ENCODE results near the gene ZKSCAN2.

ZKSCAN2 gene

GRCh38 chr16:25228372-25228771 lies 29.3 kb downstream of the ZKSCAN2 start:
- POLR2A ChIA-PET: no interaction called here
- CTCF ChIA-PET: no interaction called here
- TF ChIP-seq FOXK2 (IDR thresholded peaks at IDR 0.05): no peak
- TF ChIP-seq L3MBTL2 (conservative IDR thresholded peaks at IDR 0.05): no peak
- TF ChIP-seq SP1 (IDR thresholded peaks at IDR 0.05): no peak
- no peak for TF ChIP-seq ZNF384 (IDR thresholded peaks at IDR 0.05)
- no peak for TF ChIP-seq CTBP1 (IDR thresholded peaks at IDR 0.05; ENCODE audit: borderline replicate concordance)
- TF ChIP-seq ARNT (IDR thresholded peaks at IDR 0.05): no peak
- no peak for DNase-seq (ENCODE audit: extremely low spot score)

DNA sequence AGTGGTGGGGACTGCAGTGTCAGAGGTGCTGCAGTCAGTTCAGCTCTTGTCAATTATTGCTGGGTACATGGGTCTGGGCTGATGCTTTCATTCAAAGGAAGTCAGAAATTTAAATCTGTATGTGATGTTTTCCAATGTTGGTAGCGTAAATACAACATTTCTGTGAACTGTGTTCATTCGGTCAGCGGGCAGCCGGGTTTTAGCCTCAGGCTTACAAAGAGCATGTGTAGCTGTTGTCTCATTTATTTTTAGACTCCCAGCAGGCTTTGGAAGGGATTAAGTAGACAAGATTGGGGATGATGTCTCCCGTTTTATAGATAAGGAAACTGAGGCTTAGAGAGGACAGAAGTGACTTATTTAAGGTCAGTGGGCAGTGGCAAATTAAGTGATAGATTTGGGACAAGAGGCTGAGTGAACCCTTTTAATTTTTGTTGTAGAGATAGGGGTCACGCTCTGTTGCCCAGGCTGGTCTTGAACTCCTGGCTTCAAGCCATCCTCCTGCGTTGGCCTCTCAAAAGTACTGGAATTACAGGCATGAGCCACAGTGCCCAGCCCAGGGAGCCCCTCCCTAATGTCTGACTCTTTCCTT lies 32.8 kb downstream of the ZKSCAN2 start:
- no peak for DNase-seq (ENCODE audit: extremely low spot score)
- POLR2A ChIA-PET: interaction anchor here (1.1 kb wide), 1 partner anchor 114 kb away, joined by 3 read pairs; the partner anchor contains the start of gene LCMT1
- CTCF ChIA-PET: interaction anchor here (0.6 to 2.4 kb wide), 14 partner anchors 8 to 391 kb away, joined by 3 to 13 read pairs (median 5); partner anchors contain the start of gene AQP8
- no peak for TF ChIP-seq ARNT (IDR thresholded peaks at IDR 0.05)
- TF ChIP-seq FOXA1 (IDR thresholded peaks at IDR 0.05): no peak
- no peak for TF ChIP-seq BHLHE40 (IDR thresholded peaks at IDR 0.05; ENCODE audit: borderline replicate concordance)
- no peak for TF ChIP-seq NFRKB (IDR thresholded peaks at IDR 0.05)
- no peak for TF ChIP-seq L3MBTL2 (conservative IDR thresholded peaks at IDR 0.05)
- TF ChIP-seq FOXK2 (IDR thresholded peaks at IDR 0.05): no peak
- no peak for TF ChIP-seq ZNF384 (IDR thresholded peaks at IDR 0.05)
- TF ChIP-seq FOXM1 (IDR thresholded peaks at IDR 0.05; ENCODE audit: borderline replicate concordance): no peak
- no peak for TF ChIP-seq SUZ12 (IDR thresholded peaks at IDR 0.05)
- no peak for TF ChIP-seq SP1 (IDR thresholded peaks at IDR 0.05)
- no peak for TF ChIP-seq TARDBP (IDR thresholded peaks at IDR 0.05)
- TF ChIP-seq HDGF (IDR thresholded peaks at IDR 0.05; ENCODE audit: borderline replicate concordance): no peak
- no peak for TF ChIP-seq PKNOX1 (IDR thresholded peaks at IDR 0.05)
- no peak for TF ChIP-seq LEF1 (IDR thresholded peaks at IDR 0.05; ENCODE audit: borderline replicate concordance)
- TF ChIP-seq CTBP1 (IDR thresholded peaks at IDR 0.05; ENCODE audit: borderline replicate concordance): no peak

- TF ChIP-seq LEF1 (IDR thresholded peaks at IDR 0.05; ENCODE audit: borderline replicate concordance) (no peak), FOXA1 (IDR thresholded peaks at IDR 0.05) (no peak), L3MBTL2 (conservative IDR thresholded peaks at IDR 0.05) (no peak), CTBP1 (IDR thresholded peaks at IDR 0.05; ENCODE audit: borderline replicate concordance) (no peak), HDGF (IDR thresholded peaks at IDR 0.05; ENCODE audit: borderline replicate concordance) (no peak), BHLHE40 (IDR thresholded peaks at IDR 0.05; ENCODE audit: borderline replicate concordance) (no peak), ELF4 (IDR thresholded peaks at IDR 0.05) (no peak), SP1 (IDR thresholded peaks at IDR 0.05) (no peak), TARDBP (IDR thresholded peaks at IDR 0.05) (no peak), FOXM1 (IDR thresholded peaks at IDR 0.05; ENCODE audit: borderline replicate concordance) (no peak), ARNT (IDR thresholded peaks at IDR 0.05) (no peak), PKNOX1 (IDR thresholded peaks at IDR 0.05) (no peak), SUZ12 (IDR thresholded peaks at IDR 0.05) (no peak), NFRKB (IDR thresholded peaks at IDR 0.05) (no peak), ZNF384 (IDR thresholded peaks at IDR 0.05) (no peak), FOXK2 (IDR thresholded peaks at IDR 0.05) (no peak)
- DNase-seq (ENCODE audit: extremely low spot score): no peak
- ChIA-PET CTCF (interaction anchor here (1.0 to 2.4 kb wide), 2 partner anchors 9 to 119 kb away, joined by 3 to 5 read pairs; no protein-coding TSS in a partner anchor), POLR2A (no interaction called here)
Measured at GRCh38 chr16:25223964-25224363, 33.7 kb downstream of the ZKSCAN2 start.

GRCh38 chr16:25222959-25223358 lies 34.7 kb downstream of the ZKSCAN2 start:
- no peak for DNase-seq (ENCODE audit: extremely low spot score)
- ChIA-PET CTCF (interaction anchor here (2.4 kb wide), 1 partner anchor 10 kb away, joined by 5 read pairs; no protein-coding TSS in a partner anchor), POLR2A (interaction anchor here (1.1 kb wide), 1 partner anchor 34 kb away, joined by 3 read pairs; no protein-coding TSS in a partner anchor)
- TF ChIP-seq FOXK2 (IDR thresholded peaks at IDR 0.05) (no peak), PKNOX1 (IDR thresholded peaks at IDR 0.05) (no peak), FOXM1 (IDR thresholded peaks at IDR 0.05; ENCODE audit: borderline replicate concordance) (no peak), SP1 (IDR thresholded peaks at IDR 0.05) (no peak), CTBP1 (IDR thresholded peaks at IDR 0.05; ENCODE audit: borderline replicate concordance) (no peak), FOXA1 (IDR thresholded peaks at IDR 0.05) (no peak), HDGF (IDR thresholded peaks at IDR 0.05; ENCODE audit: borderline replicate concordance) (no peak), L3MBTL2 (conservative IDR thresholded peaks at IDR 0.05) (no peak), NFRKB (IDR thresholded peaks at IDR 0.05) (no peak), SUZ12 (IDR thresholded peaks at IDR 0.05) (no peak), ARNT (IDR thresholded peaks at IDR 0.05) (no peak), ELF4 (IDR thresholded peaks at IDR 0.05) (no peak), ZNF384 (IDR thresholded peaks at IDR 0.05) (no peak), LEF1 (IDR thresholded peaks at IDR 0.05; ENCODE audit: borderline replicate concordance) (no peak), TARDBP (IDR thresholded peaks at IDR 0.05) (no peak), BHLHE40 (IDR thresholded peaks at IDR 0.05; ENCODE audit: borderline replicate concordance) (no peak)

DNA sequence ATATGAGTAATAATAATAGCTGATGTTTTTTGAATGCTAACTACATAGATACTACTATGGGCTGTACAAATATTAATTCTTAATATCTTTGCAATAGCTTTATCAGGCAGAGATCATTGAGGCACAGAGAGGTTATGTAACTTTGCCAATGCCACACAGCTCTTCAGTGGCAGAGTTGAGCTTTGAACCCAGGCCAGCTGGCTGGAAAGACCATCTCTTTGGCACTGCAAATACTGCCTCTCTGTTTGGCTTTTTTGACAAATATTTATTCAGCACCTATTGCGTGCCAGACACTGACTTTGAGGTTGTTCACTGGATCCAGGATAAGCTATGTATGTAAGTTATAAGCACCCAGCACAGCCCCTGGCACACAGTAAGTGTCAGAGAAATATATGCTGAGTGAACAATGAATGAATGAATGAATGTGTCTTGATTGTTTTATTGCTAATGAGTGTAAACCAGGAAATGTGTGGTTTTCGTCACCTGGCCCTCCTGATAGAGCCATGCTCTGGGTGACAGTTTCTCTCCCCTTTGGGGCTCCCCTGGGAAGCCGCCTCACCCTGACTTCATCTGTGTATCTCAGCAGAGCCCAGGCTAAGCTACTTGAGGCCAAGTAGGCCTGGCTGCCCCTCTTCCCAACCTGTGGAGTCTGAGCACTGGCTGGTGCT lies 38.4 kb downstream of the ZKSCAN2 start:
- CTCF ChIA-PET: interaction anchor here (0.6 kb wide), 1 partner anchor 64 kb away, joined by 4 read pairs; no protein-coding TSS in a partner anchor

More for the DNA sequence above, 38.4 kb downstream of the ZKSCAN2 start:
- TF ChIP-seq FOXA1 (IDR thresholded peaks at IDR 0.05) (no peak), SUZ12 (IDR thresholded peaks at IDR 0.05) (no peak), LEF1 (IDR thresholded peaks at IDR 0.05; ENCODE audit: borderline replicate concordance) (no peak), TARDBP (IDR thresholded peaks at IDR 0.05) (no peak), SP1 (IDR thresholded peaks at IDR 0.05) (no peak), FOXK2 (IDR thresholded peaks at IDR 0.05) (no peak), L3MBTL2 (conservative IDR thresholded peaks at IDR 0.05) (no peak), HDGF (IDR thresholded peaks at IDR 0.05; ENCODE audit: borderline replicate concordance) (no peak), BHLHE40 (IDR thresholded peaks at IDR 0.05; ENCODE audit: borderline replicate concordance) (no peak)
- POLR2A ChIA-PET: no interaction called here
- DNase-seq (ENCODE audit: extremely low spot score): no peak

Measured in HEK293T (cell line).